ENCODE measurements around the gene HNRNPUL2. TPM values are rescaled to one million over a fixed set of nuclear protein-coding genes. Genes with fewer than 3 reads are reported as not detected.
A peak's percentile ranks its signal among the peaks of the same experiment; 100 is the strongest.

HNRNPUL2 gene
- total and polyA plus RNA-seq, 10 of the 15 experiments (the other 5 are each of a cell fraction or from before 2014, with no cell fraction given) = 1.6 to 72.2 (median 14.9) TPM

GRCh38 chr11:62753736-62754603 is 26.7 kb upstream of the HNRNPUL2 start, which contains the start of gene ZBTB3 (continued):
- TF ChIP-seq BCLAF1 (IDR thresholded peaks at IDR 0.05) = no peak
- TF ChIP-seq JUND (IDR thresholded peaks at IDR 0.05; ENCODE audit: low read depth, low read length) = no peak
- TF ChIP-seq YY1 (IDR thresholded peaks at IDR 0.05; ENCODE audit: low read depth, low read length) = peak; percentile 90
- TF ChIP-seq E4F1 (IDR thresholded peaks at IDR 0.05; ENCODE audit: borderline replicate concordance, partially characterized antibody) = peak; percentile 82
- peak; percentile 92; the same call in 1 of the 2 replicates for TF ChIP-seq SMAD5 (IDR thresholded peaks at IDR 0.05; ENCODE audit: low read depth)

Measured in GM12878 (cell line).